Measurements from ENCODE around the gene TAC3. TPM values are rescaled to one million over a fixed set of nuclear protein-coding genes. Genes with fewer than 3 reads are reported as not detected.

The TAC3 gene
- total and polyA plus RNA-seq, 2 of the 8 experiments (the other 6 are each of a cell fraction or from before 2014, with no cell fraction given) = 9.7 to 45.3 TPM

GRCh38 chr12:56989861-56990610 lies 26.3 kb downstream of the TAC3 start:
- Histone ChIP-seq H2BK15ac (ENCODE audit: low read length) (no peak overlapping the region), H2BK5ac (ENCODE audit: low read depth, low read length) (no peak overlapping the region), H4K5ac (ENCODE audit: insufficient read length, low read depth, low read length) (no peak overlapping the region), H3K27me3 (replicated peaks in 1 of 4; ENCODE audit: control insufficient read depth in 3 of 4, extremely low read depth in 1 of 4, insufficient read depth in 3 of 4, low read length in 3 of 4) (no peaks in the 10 kb centered on the region), H3K23me2 (ENCODE audit: low read depth, low read length) (no peaks in the 10 kb centered on the region), H3K79me2 (ENCODE audit: control insufficient read depth in 1 of 2, insufficient read depth in 2 of 2, low read length in 2 of 2) (no peaks in the 10 kb centered on the region), H2BK120ac (replicated peaks; ENCODE audit: low read depth, low read length) (no peak overlapping the region), H4K91ac (replicated peaks; ENCODE audit: insufficient read length, low read length) (no peak overlapping the region), H2BK20ac (ENCODE audit: low read length) (no peak overlapping the region), H3K27ac (ENCODE audit: low read depth, low read length) (no peak overlapping the region), H4K8ac (ENCODE audit: extremely low read depth, insufficient read depth, low read length) (no peak overlapping the region), H3K14ac (ENCODE audit: insufficient read length) (no peak overlapping the region), H2BK12ac (ENCODE audit: low read depth, low read length) (no peak overlapping the region), H3K4me3 (ENCODE audit: extremely low read depth in 1 of 4, insufficient read depth in 2 of 4, low read depth in 3 of 4, low read length in 4 of 4) (no peak overlapping the region), H3K9me3 (ENCODE audit: insufficient read depth in 2 of 2, low read depth in 1 of 2, low read length in 1 of 2) (no peaks in the 10 kb centered on the region), H4K20me1 (replicated peaks in 1 of 2; ENCODE audit: control insufficient read depth in 1 of 2, insufficient read depth in 2 of 2, low read length in 2 of 2) (no peaks in the 10 kb centered on the region), H3K4me1 (replicated peaks in 1 of 4; ENCODE audit: control insufficient read depth in 3 of 4, insufficient read depth in 4 of 4, low read length in 3 of 4) (peaks cover 0 to 3% (median under 1%) of the 10 kb centered on the region in 4 experiments; a peak in 2 of 7 replicates), H2AK5ac (ENCODE audit: low read depth, low read length) (no peak overlapping the region), H3K9ac (replicated peaks in 1 of 4; ENCODE audit: extremely low read depth in 1 of 4, low read depth in 3 of 4, low read length in 3 of 4) (no peak overlapping the region), H3K18ac (ENCODE audit: extremely low read depth, low read length) (no peak overlapping the region), H3K4me2 (ENCODE audit: insufficient read depth in 1 of 2, low read depth in 2 of 2, low read length in 2 of 2) (no peak overlapping the region), H3K56ac (replicated peaks; ENCODE audit: insufficient read length, low read depth, low read length) (no peak overlapping the region), H3K36me3 (ENCODE audit: control insufficient read depth in 2 of 4, insufficient read depth in 4 of 4, low read length in 3 of 4) (no peaks in the 10 kb centered on the region), H3K4ac (replicated peaks; ENCODE audit: insufficient read length, low read depth, low read length) (no peak overlapping the region), H3K23ac (ENCODE audit: insufficient read length) (no peak overlapping the region), H2AFZ (ENCODE audit: low read length) (no peak overlapping the region), H3K79me1 (ENCODE audit: low read depth, low read length) (no peaks in the 10 kb centered on the region)
- DNase-seq (ENCODE audit: low read depth in 1 of 2, low spot score in 2 of 2) (no peak), FAIRE-seq (no peak)
- ChIA-PET POLR2A (ENCODE audit: partially characterized antibody) (interaction anchor here (1.6 kb wide), 1 partner anchor 16 kb away, joined by 4 read pairs; no protein-coding TSS in a partner anchor), CTCF (ENCODE audit: partially characterized antibody) (interaction anchor here (0.6 to 5.5 kb wide), 4 partner anchors 13 to 227 kb away, joined by 3 to 59 read pairs (median 24); partner anchors contain the start of genes HSD17B6 and ZBTB39)
- no peak for TF ChIP-seq POU5F1 (IDR thresholded peaks at IDR 0.05; ENCODE audit: low read depth, low read length)
- TF ChIP-seq TAF1 (IDR thresholded peaks at IDR 0.05; ENCODE audit: low read depth, low read length) = no peak
- no peak for TF ChIP-seq SAP30 (IDR thresholded peaks at IDR 0.05; ENCODE audit: insufficient read depth, insufficient replicate concordance, low read length)
- 89% methylated on average over 7 of the region's 7 CpGs; no CpG with 5 or more reads in 1 of the 2 experiments for WGBS, 2 experiments (ENCODE audit: extremely low coverage in 1 of 2, insufficient coverage in 1 of 2, insufficient read length in 1 of 2, insufficient replicate concordance in 2 of 2, low coverage in 1 of 2, low lambda C conversion rate in 2 of 2, missing lambda C conversion rate in 1 of 2)

All from H1 (cell line).